Right cardiac atrium (tissue), 5 donors: Measurements from ENCODE around the gene HCFC2. TPM values are rescaled to one million over a fixed set of nuclear protein-coding genes. Genes with fewer than 3 reads are reported as not detected.
A peak's percentile ranks its signal among the peaks of the same experiment; 100 is the strongest.

ENCODE experiments used
- ATAC-seq, 2 donors: fragments of 200-7000 bp; cut with Tn5 transposase; one replicate each; pipeline versions ENCODE4 v1.8.0 to v1.9.1; 2020; ENCODE audit warnings: moderate library complexity in 2 of 2, mild to moderate bottlenecking in 1 of 2
- DNase-seq, 3 donors: peaks; one replicate each; pipeline ENCODE4 v3.0.0-alpha.2; 2020
- H3K27ac ChIP-seq: one replicate; pipeline ENCODE4 v1.5.1; 2013; ENCODE audit warnings: mild to moderate bottlenecking, low read length, control low read depth, moderate library complexity
- H3K27me3 ChIP-seq: one replicate; pipeline ENCODE4 v1.6.1; 2013; ENCODE audit not compliant: control insufficient read depth, insufficient read depth
- H3K4me1 ChIP-seq: one replicate; pipeline ENCODE4 v1.6.1; 2013; ENCODE audit warnings: low read length; ENCODE audit not compliant: control insufficient read depth, insufficient read depth
- H3K4me3 ChIP-seq: one replicate; pipeline ENCODE4 v1.5.1; 2013; ENCODE audit warnings: low read length, control low read depth
- H3K9me3 ChIP-seq: one replicate; pipeline ENCODE4 v1.6.1; 2013; ENCODE audit warnings: low read length; ENCODE audit not compliant: control insufficient read depth
- WGBS: extraction: QIAGEN DNeasy Blood & Tissue Kit; methylation state at CpG from one replicate; pipeline ENCODE4 v1.1.7; 2013; 5-methylcytosine and 5-hydroxymethylcytosine counted together
- intact Hi-C, 4 donors: fragments of 100-400 bp; cut with DNase I; formaldehyde crosslinking; loops; one replicate each; pipeline versions ENCODE4 v1.11.0 to v1.14.0; 2022 to 2023
- polyA plus RNA-seq: library from polyadenylated mRNA; stranded (reverse); fragments of 200-250 nt; gene quantifications from one replicate; pipeline ENCODE4 v1.2.3, GENCODE V29; 2013
- total RNA-seq, 4 donors: library from RNA; stranded (reverse); fragmentation: NEBNext Ultra II Directional; extraction: Animal tissue kit (Norgen Biotek cat#: 25700); gene quantifications; one replicate each; pipeline ENCODE4 v1.2.1, GENCODE V29; 2021
- donor health status: healthy with polysubstance abuse.
- donor health status: DM: no; HTN: yes; CAD: no.
- donor health status: DM: no; HTN: no; CAD: no.
- donor health status: DM: no; HTN: yes; CAD: no; lungs with severe emphysema.
- donor health status: DM: yes; HTN: yes; CAD: no.

The HCFC2 gene
- total and polyA plus RNA-seq, 5 donors = 4.1 to 11.0 (median 10.4) TPM

- Histone ChIP-seq H3K4me1 (no peaks in the 10 kb centered on the region), H3K27ac (no peak overlapping the region), H3K9me3 (no peaks in the 10 kb centered on the region), H3K4me3 (no peak overlapping the region), H3K27me3 (no peaks in the 10 kb centered on the region)
- intact Hi-C loops = no loop called here
- ATAC-seq (no peak), DNase-seq (no peak)
- WGBS = 9% methylated on average over 1 of the region's 1 CpG
Observed at GRCh38 chr12:104057771-104058197, 6.5 kb upstream of the HCFC2 start.

GRCh38 chr12:104058802-104059201, 5.5 kb upstream of the HCFC2 start:
- no peak overlapping the region for H3K27ac ChIP-seq
- no peak for ATAC-seq
- intact Hi-C loops = no loop called here
- H3K27me3 ChIP-seq = no peaks in the 10 kb centered on the region
- no peak for DNase-seq
- no peak overlapping the region for H3K4me3 ChIP-seq
- H3K9me3 ChIP-seq = no peaks in the 10 kb centered on the region
- WGBS = 85% methylated on average over 4 of the region's 4 CpGs
- H3K4me1 ChIP-seq = no peaks in the 10 kb centered on the region

- WGBS = 72% methylated on average over 2 of the region's 2 CpGs
- H3K4me1 ChIP-seq = no peaks in the 10 kb centered on the region
- no peaks in the 10 kb centered on the region for H3K27me3 ChIP-seq
- DNase-seq = no peak
- no peak overlapping the region for H3K4me3 ChIP-seq
- intact Hi-C loops = loop anchor here in 3 of 4 donors (5.0 to 10.0 kb wide), 2 partner anchors 95 to 103 kb away; partner anchors contain the start of gene TDG (in 2 of the 3)
- no peaks in the 10 kb centered on the region for H3K9me3 ChIP-seq
- no peak overlapping the region for H3K27ac ChIP-seq
- ATAC-seq = no peak
Observed at GRCh38 chr12:104059963-104060362, 4.4 kb upstream of the HCFC2 start.

- WGBS = 70% methylated on average over 2 of the region's 2 CpGs
- Histone ChIP-seq H3K4me3 (no peak overlapping the region), H3K9me3 (no peaks in the 10 kb centered on the region), H3K27ac (no peak overlapping the region), H3K27me3 (no peaks in the 10 kb centered on the region), H3K4me1 (no peaks in the 10 kb centered on the region)
- ATAC-seq = no peak
- intact Hi-C loops = loop anchor here in 3 of 4 donors (5.0 to 10.0 kb wide), 2 partner anchors 96 to 103 kb away; partner anchors contain the start of gene TDG (in 2 of the 3)
- DNase-seq = no peak
Observed at GRCh38 chr12:104060791-104061190, 3.5 kb upstream of the HCFC2 start.

- ATAC-seq (peak; percentile 18 to 37), DNase-seq (no peak)
- Histone ChIP-seq H3K9me3 (no peaks in the 10 kb centered on the region), H3K27me3 (no peaks in the 10 kb centered on the region), H3K4me1 (no peaks in the 10 kb centered on the region), H3K4me3 (peak overlapping the region; percentile 86), H3K27ac (peak overlapping the region; percentile 82)
- under 1% methylated on average over 7 of the region's 7 CpGs for WGBS
- intact Hi-C loops = loop anchor here in 3 of 4 donors (5.0 to 10.0 kb wide), 2 partner anchors 99 to 106 kb away; partner anchors contain the start of gene TDG (in 2 of the 3)
Observed at GRCh38 chr12:104063712-104064030, 660 bp upstream of the HCFC2 start.

GRCh38 chr12:104064842-104065427, 604 bp downstream of the HCFC2 start:
- no peaks in the 10 kb centered on the region for H3K4me1 ChIP-seq

GRCh38 chr12:104072099-104072498, 7.8 kb downstream of the HCFC2 start:
- Histone ChIP-seq H3K27ac (no peak overlapping the region), H3K4me1 (no peaks in the 10 kb centered on the region), H3K4me3 (no peak overlapping the region), H3K27me3 (no peaks in the 10 kb centered on the region), H3K9me3 (no peaks in the 10 kb centered on the region)
- intact Hi-C loops = no loop called here
- no peak for ATAC-seq
- WGBS = 98% methylated on average over 2 of the region's 2 CpGs
- peak in 1 of 3 donors; percentile 6 for DNase-seq

More at GRCh38 chr12:104064842-104065427, 604 bp downstream of the HCFC2 start:
- peak overlapping the region; percentile 86 for H3K4me3 ChIP-seq
- no peaks in the 10 kb centered on the region for H3K27me3 ChIP-seq
- ATAC-seq = peak; percentile 35 to 39
- no peaks in the 10 kb centered on the region for H3K9me3 ChIP-seq
- intact Hi-C loops = loop anchor here in 3 of 4 donors (5.0 to 10.0 kb wide), 2 partner anchors 100 to 108 kb away; partner anchors contain the start of gene TDG (in 2 of the 3)
- H3K27ac ChIP-seq = peak overlapping the region; percentile 82
- peak; percentile 25 to 72 (median 61) for DNase-seq
- WGBS = under 1% methylated on average over 41 of the region's 41 CpGs

GRCh38 chr12:104073699-104074098, 9.4 kb downstream of the HCFC2 start:
- no peaks in the 10 kb centered on the region for H3K4me1 ChIP-seq
- no peak overlapping the region for H3K4me3 ChIP-seq
- intact Hi-C loops = no loop called here
- ATAC-seq = no peak
- no peak overlapping the region for H3K27ac ChIP-seq
- H3K27me3 ChIP-seq = no peaks in the 10 kb centered on the region
- DNase-seq = no peak
- no peaks in the 10 kb centered on the region for H3K9me3 ChIP-seq
- WGBS = 95% methylated on average over 1 of the region's 1 CpG

- Histone ChIP-seq H3K27me3 (no peaks in the 10 kb centered on the region), H3K9me3 (no peaks in the 10 kb centered on the region), H3K4me1 (no peaks in the 10 kb centered on the region), H3K27ac (no peak overlapping the region), H3K4me3 (no peak overlapping the region)
- WGBS = 67% methylated on average over 1 of the region's 1 CpG
- peak in 1 of 2 donors; percentile 43 for ATAC-seq
- DNase-seq = no peak
- intact Hi-C loops = no loop called here
Observed at GRCh38 chr12:104079024-104079423, 14.7 kb downstream of the HCFC2 start.

GRCh38 chr12:104080764-104081163, 16.4 kb downstream of the HCFC2 start:
- H3K27ac ChIP-seq = no peak overlapping the region
- no peaks in the 10 kb centered on the region for H3K4me1 ChIP-seq
- no peak overlapping the region for H3K4me3 ChIP-seq
- H3K9me3 ChIP-seq = no peaks in the 10 kb centered on the region
- 79% methylated on average over 1 of the region's 1 CpG for WGBS
- ATAC-seq (no peak), DNase-seq (no peak)
- intact Hi-C loops = no loop called here
- no peaks in the 10 kb centered on the region for H3K27me3 ChIP-seq

GRCh38 chr12:104083769-104084475, 19.6 kb downstream of the HCFC2 start:
- no peak for DNase-seq
- Histone ChIP-seq H3K4me1 (no peaks in the 10 kb centered on the region), H3K27me3 (no peaks in the 10 kb centered on the region), H3K27ac (no peak overlapping the region), H3K9me3 (no peaks in the 10 kb centered on the region), H3K4me3 (no peak overlapping the region)
- ATAC-seq = no peak
- intact Hi-C loops = no loop called here
- WGBS = 92% methylated on average over 8 of the region's 8 CpGs
